Keratinocyte (primary cell): ENCODE data around the gene CERS4.

ENCODE experiments used
- CTCF ChIP-seq, 3 experiments: IDR thresholded peaks in 1 of 3; conservative IDR thresholded peaks in 1 of 3; optimal IDR thresholded peaks in 1 of 3; 2 replicates in 2 of 3; 3 replicates in 1 of 3; pipeline versions ENCODE3 to v1.5.1; 2011; ENCODE audit warnings: low read length in 3 of 3, mild to moderate bottlenecking in 3 of 3, moderate library complexity in 2 of 3, control low read depth in 1 of 3, inconsistent platforms in 1 of 3; ENCODE audit not compliant: insufficient read depth in 2 of 3; ENCODE audit errors: extremely low read depth in 1 of 3
- EZH2 ChIP-seq: IDR thresholded peaks from one replicate; pipeline ENCODE4 v1.6.1; 2012; ENCODE audit warnings: inconsistent platforms, mild to moderate bottlenecking, low read length, moderate library complexity

DNA sequence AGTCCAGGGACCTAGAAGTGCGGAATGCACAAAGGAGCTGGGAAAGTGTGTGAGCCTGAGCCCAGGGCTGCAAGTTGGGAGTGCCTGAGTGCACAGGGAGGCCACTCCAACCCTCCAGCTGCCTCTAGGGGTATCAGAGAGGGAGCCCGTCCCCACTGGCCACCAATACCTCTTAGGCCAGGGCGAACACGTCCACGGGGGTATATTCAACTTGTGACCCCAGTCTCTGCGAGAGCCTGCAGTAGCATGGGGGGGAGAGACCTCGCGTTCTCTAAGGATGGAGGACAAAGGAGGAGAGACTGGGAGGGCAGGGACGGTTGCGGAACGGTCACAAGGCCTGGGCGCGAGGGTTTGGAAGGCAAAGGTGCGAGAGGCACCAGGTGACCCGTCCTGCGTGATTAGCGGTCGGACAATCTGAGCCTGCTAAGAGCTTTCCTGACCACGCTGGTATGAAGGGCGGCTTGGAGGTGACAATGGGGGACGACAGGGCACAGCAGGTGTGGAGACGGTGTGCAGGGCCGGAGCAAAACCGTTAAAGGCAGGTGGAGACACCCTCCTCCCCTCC, 98.3 kb downstream of the CERS4 start:
- TF ChIP-seq CTCF (optimal IDR thresholded peaks at IDR 0.05 in 1 of 3, IDR thresholded peaks at IDR 0.05 in 1 of 3, conservative IDR thresholded peaks at IDR 0.05 in 1 of 3; ENCODE audit: extremely low read depth in 1 of 3, insufficient read depth in 2 of 3, low read length in 3 of 3) (no peak), EZH2 (no peak)
